ENCODE results near the gene KCNQ1.

GRCh38 chr11:2686360-2687222 lies 241.8 kb downstream of the KCNQ1 start:
- TF ChIP-seq CTCF (IDR thresholded peaks at IDR 0.05) (no peak), EP300 (IDR thresholded peaks at IDR 0.05; ENCODE audit: borderline replicate concordance in 1 of 2, low read depth in 1 of 2, low read length in 1 of 2) (no peak), USF2 (IDR thresholded peaks at IDR 0.05; ENCODE audit: borderline replicate concordance, low read depth, low read length) (no peak), PBX3 (IDR thresholded peaks at IDR 0.05) (no peak), MXI1 (IDR thresholded peaks at IDR 0.05; ENCODE audit: low read depth, low read length) (no peak), RFX5 (IDR thresholded peaks at IDR 0.05; ENCODE audit: low read length) (no peak), YY1 (IDR thresholded peaks at IDR 0.05; ENCODE audit: low read depth) (no peak), JUND (IDR thresholded peaks at IDR 0.05) (no peak), GABPA (IDR thresholded peaks at IDR 0.05; ENCODE audit: low read depth) (no peak), TEAD4 (IDR thresholded peaks at IDR 0.05; ENCODE audit: borderline replicate concordance, insufficient read depth) (no peak), SMC3 (IDR thresholded peaks at IDR 0.05; ENCODE audit: low read depth, low read length) (no peak), POLR2AphosphoS5 (IDR thresholded peaks at IDR 0.05; ENCODE audit: low read depth, low read length) (no peak), TAF1 (IDR thresholded peaks at IDR 0.05; ENCODE audit: borderline replicate concordance, low read depth, low read length) (no peak)

Data from SK-N-SH (cell line).